GM19372 (cell line): ENCODE measurements around the gene RLN3.

Experiments used
- ATAC-seq: cut with Tn5 transposase; IDR thresholded peaks from one replicate; pipeline ENCODE4 v1.9.1; 2021; ENCODE audit warnings: mild to moderate bottlenecking, low read depth, moderate library complexity; ENCODE audit not compliant: unreplicated experiment

The RLN3 gene

GRCh38 chr19:13993590-13994300 is 34.2 kb upstream of the RLN3 start:
- no peak for ATAC-seq

DNA sequence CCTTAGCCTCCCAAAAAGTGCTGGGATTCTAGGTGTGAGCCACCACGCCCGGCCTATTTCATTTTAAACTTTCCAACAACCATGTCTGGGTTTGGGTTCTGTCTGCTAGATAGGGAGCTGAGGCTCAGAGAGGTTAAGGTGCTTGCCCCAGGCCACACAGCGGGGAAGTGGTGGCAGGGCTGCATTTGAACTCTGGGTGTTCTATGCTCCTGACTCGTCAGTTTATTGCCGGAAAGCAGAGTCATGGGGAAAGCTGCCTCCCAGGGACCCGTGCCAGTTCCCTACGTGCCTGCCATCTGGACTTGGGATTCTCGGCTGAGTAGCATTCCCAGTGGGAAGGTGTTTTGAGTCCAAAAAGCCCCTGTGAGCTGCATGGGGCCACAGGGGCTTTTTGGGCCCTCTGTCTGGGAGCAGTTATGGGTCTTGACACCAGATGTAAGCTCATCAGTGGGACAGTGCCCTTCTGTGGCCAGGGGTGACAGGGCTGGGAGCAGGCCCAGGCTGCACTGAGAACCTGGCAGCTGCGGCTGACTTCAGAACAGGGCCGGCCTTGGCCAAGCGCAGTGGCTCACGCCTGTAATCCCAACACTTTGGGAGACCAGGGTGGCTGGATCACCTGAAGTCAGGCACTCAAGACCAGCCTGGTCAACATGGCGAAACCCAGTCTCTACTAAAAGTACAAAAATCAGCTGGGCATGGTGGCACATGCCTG is 32.8 kb upstream of the RLN3 start:
- no peak for ATAC-seq

DNA sequence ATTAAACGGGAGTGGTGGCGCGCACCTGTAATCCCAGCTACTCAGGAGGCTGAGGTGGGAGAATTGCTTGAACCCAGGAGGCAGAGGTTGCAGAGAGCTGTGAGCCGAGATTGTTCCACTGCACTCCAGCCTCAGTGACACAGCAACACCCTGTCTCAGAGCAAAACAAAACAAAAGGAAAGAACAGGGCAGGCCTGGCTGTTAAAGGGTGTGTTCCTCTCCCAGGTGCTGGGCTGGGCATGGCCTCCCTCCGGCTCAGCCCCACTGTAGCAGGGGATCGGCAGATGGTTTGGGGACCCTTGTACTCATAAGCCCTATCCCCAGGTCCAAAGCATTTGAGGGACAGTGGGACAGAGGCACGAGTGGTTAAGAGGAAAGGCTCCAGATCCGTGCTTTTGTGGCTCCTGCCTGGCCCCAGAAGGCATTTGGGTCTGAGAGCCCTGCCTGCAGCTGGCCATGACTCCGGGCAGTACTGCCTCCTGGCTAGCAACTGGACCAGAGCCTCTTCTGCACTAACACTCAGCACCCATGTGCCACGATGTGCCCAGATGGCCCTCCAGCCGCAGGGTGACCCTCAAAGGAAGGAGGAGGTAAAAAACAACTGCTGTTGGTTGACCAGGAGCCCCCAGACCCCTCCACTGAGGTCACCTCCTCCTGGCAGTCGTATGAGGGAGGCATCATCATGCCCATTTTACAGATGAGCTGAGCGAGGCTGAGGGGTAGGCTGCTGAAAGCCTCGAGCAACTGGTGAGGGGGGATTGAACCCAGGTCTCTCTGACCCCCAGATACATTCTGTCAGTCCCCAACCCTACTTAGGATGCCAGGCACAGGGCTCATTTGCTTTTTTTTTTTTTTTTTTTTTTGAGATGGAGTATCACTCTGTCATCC is 31.8 kb upstream of the RLN3 start:
- ATAC-seq, result no peak

DNA sequence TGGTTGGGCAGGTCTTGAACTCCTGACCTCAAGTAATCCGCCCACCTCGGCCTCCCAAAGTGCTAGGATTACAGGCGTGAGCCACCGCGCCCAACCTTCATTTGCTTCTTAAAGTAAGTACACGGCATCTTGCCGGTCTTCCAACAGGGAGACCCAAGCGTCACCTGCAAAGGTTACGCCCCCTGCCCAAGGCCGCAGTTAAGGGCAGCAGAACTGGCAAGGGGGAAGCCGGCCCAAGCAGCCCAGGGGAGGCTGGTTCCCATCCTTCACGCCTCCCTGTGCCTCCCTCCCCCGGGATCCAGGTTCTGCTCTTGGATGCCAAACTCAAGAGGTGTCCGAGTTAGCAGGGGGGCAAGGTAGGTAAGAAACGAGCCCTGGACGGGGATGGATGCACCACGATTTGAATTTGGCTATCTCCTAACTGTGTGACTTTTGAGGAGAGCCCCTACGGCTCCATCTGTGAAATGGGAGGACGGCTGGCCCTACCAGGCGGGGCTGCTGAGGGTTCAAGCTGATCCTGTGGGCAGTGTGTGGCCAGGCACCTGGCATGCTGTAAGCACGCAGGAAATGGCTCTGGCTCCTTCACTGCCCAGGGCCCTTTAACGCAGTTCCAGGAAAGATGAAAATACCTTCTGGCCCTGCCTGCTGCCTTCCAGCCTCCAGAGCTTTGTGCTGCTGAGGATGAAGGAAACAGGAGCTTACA is 30.9 kb upstream of the RLN3 start:
- no peak for ATAC-seq

GRCh38 chr19:13997631-13997962 is 30.4 kb upstream of the RLN3 start:
- ATAC-seq, result no peak

GRCh38 chr19:13998426-13998825 is 29.5 kb upstream of the RLN3 start:
- ATAC-seq, result no peak

DNA sequence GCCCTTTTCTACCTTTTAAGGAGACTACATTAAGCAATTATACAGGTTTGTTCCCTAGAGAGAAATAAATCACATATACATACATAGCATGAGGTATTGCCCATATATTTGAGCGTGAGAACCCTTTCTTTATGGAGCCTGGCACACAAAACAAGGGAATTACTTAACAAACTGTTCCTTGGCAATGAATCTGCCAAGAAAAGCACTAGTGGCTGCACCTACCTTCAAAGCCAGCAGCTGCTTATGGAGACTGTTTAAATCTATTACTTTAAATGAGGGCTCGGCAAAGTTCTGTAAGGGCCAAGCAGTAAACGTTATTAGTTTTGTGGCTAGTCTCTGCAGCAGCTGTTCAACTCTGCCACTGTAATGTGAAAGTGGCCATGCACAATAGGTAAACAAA is 28.9 kb upstream of the RLN3 start:
- no peak for ATAC-seq

DNA sequence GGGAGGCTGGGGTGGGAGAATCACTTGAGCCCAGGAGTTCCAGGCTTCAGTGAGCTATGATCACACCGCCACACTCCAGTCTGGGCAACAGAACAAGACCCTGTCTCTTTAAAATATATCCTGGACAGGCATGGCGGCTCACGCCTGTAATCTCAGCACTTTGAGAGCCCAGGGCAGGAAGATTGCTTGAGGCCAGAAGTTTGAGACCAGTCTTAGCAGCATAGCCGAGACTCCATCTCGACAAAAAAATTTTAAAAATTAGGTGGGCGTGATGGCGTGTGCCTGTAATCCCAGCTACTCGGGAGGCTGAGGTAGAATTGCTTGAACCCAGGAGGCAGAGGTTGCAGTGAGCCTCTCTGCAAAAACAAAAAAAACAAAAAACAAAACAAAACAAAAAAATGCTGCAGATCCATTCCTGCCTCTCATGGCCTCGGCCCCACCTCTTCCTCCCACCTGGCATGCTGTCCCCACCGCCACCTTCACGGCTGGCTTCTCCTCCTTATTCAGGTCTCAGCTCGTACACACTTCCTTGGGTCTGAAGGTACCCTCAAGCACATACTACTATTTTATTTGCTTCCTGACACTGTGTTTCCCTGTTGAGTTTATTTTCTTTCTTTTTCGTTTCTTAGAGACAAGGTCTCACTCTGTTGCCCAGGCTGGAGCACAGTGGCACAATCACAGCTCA is 27.1 kb upstream of the RLN3 start:
- ATAC-seq, result no peak

- ATAC-seq, result no peak
Observed at GRCh38 chr19:14002571-14003250, 25.2 kb upstream of the RLN3 start.

DNA sequence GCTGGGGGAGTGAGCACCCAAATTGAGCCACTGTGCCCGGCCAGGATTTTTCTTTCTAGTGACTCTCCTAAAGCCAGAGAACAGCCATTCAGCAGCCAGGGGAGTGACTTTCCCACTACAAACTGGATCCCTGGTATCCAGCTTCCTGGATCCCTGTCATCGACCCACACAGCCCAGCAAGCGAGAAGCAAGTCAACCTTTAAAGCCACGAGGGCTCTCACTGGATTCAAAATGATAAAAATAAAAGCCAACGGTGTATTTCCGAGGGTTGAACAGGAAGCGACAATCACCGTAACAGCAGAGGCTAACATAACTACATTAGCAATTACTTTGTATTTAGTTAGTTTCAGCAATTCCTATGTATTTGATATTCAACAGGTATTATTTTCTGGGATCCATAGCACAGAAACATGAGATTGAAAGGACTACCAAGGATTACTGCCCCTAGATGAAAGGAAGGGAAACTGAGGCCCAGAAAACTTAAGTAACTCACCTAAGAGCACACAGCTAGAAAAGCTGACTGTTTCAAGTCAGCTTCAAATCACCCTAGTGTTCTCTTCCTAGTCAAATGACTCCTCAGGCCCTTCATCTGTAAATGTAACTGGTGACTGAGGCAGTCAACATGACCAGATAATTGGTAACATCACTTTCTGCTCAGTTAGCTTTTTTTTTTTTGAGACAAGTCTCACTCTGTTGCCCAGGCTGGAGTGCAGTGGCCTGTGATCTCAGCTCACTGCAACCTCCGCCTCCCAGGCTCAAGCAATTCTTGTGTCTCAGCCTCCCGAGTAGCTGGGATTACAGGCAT is 24.5 kb upstream of the RLN3 start:
- no peak for ATAC-seq

- ATAC-seq, result no peak
Observed at GRCh38 chr19:14004619-14005348, 23.2 kb upstream of the RLN3 start.

GRCh38 chr19:14005349-14006084 is 22.4 kb upstream of the RLN3 start:
- peak; percentile 36 for ATAC-seq

- peak; percentile 71 for ATAC-seq
Observed at GRCh38 chr19:14006085-14006765, 21.7 kb upstream of the RLN3 start, which contains the start of gene RFX1. Gene RFX1, minus strand, starts transcription at chr19:14006320. Its CDS starts 12,477 bp downstream, at chr19:13993843.

GRCh38 chr19:14006766-14007562 is 21.0 kb upstream of the RLN3 start:
- ATAC-seq, result peak; percentile 47

DNA sequence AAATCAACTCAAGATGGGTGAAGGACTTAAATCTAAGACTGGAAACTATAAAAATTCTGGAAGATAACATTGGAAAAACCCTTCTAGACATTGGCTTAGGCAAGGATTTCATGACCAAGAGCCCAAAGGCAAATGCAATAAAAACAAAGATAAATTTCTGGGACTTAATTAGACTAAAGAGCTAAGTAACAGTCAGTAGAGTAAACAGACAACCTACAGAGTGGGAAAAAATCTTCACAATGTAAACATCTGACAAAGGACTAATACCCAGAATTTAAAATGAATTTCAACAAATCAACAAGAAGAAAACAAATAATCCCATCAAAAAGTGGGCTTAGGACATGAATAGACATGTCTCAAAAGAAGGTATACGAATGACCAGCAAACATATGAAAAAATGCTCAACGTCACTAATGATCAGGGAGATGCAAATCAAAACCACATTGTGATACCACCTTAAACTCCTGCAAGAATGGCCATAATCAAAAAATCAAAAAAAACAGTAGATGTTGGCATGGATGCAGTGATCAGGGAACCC is 15.5 kb upstream of the RLN3 start:
- ATAC-seq, result no peak
